GM18873 (cell line): ENCODE results near the gene GRB7.
"Not testable (repeated sequence)": the region's sequence is repeated elsewhere in the genome, so short reads cannot be mapped to it uniquely, and the experiment has no call there.

Experiments
- ATAC-seq: cut with Tn5 transposase; IDR thresholded peaks from one replicate; pipeline ENCODE4 v1.9.1; 2021; ENCODE audit warnings: mild to moderate bottlenecking, moderate library complexity, moderate number of reproducible peaks; ENCODE audit not compliant: unreplicated experiment, low FRiP score

The GRB7 gene

DNA sequence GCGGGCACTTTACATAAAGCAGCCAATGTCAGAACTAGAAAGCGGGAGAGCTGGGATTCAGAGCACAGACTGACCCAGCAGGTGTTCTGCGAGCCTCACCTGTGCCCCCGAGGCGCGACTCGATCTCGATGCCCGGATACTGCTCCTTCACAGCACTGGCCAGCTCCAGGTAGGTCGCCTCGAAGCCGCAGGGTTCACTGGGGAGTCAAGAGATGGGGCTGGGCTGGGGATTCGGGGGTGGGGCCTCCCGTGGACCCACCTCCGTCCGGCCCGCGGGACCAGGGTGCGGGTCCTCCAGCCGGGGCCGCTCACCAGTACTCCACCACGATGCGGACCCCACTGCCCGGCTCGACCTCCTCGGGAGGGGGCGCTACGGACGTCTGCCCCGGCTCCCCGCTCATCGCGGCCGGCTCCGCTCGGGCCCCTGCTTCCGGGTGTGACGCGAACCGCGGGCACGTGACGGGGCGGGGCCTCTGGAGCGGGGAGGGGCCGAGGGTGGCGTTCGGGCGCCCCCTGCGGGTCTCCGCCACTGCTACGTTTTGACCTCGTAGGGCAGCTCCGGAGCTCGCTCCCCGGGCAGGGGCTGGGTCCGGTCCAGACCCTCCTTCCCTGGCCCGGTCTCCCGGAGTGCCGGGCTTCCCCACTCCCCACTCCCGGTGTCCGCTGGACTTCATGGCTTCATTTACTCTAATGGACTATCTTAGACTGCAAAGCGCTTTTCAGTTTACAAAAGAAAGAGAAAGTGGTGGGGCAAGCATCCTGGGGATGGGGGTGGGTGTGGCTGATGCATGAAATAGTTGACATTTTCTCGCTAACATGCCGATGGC lies 7.4 kb upstream of the GRB7 start, which contains the start of gene MIEN1:
MIEN1 (minus strand) TSS at position 438 of the 827 bp plus-strand sequence; CDS start at position 401, 37 bp downstream.
- peak; percentile 56 for ATAC-seq

DNA sequence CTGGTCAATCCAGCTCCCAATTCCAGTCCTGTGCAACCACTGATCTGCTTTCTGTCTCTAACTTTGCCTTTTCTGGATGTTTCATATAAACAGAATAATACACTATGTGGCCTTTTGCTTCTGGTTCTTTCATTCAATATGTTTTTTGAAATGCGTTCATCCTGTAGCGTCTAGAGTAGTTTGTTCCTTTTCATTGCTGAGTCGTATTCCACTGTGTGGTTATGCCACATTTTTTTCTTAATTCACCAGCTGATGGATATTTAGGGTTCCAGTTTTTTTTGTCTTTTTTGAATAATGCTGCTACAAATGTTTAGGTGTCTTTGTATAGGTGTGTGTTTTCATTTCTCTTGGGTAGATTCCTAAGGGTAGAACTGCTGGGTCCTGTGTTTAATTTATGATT lies 5.2 kb upstream of the GRB7 start:
- no peak for ATAC-seq

DNA sequence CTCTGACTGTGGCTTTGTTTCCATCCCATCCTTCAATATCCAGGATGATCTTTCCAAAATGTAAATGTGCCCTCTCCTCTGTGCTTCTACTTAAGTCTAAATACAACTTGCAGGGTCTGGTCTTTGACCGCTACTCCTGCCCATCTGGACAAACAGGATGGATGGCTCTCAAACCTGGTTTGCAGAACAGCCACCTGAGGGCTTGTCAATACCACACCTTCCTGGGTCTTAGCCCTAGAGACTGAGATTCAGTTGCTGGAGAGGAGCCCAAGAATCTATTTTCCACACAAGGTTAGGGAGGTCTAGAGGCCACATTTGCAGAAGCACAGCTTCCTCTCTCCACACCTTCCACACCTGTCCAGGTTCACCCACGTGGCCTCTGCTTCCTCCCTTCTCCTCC lies 1.9 kb upstream of the GRB7 start:
- no peak for ATAC-seq

DNA sequence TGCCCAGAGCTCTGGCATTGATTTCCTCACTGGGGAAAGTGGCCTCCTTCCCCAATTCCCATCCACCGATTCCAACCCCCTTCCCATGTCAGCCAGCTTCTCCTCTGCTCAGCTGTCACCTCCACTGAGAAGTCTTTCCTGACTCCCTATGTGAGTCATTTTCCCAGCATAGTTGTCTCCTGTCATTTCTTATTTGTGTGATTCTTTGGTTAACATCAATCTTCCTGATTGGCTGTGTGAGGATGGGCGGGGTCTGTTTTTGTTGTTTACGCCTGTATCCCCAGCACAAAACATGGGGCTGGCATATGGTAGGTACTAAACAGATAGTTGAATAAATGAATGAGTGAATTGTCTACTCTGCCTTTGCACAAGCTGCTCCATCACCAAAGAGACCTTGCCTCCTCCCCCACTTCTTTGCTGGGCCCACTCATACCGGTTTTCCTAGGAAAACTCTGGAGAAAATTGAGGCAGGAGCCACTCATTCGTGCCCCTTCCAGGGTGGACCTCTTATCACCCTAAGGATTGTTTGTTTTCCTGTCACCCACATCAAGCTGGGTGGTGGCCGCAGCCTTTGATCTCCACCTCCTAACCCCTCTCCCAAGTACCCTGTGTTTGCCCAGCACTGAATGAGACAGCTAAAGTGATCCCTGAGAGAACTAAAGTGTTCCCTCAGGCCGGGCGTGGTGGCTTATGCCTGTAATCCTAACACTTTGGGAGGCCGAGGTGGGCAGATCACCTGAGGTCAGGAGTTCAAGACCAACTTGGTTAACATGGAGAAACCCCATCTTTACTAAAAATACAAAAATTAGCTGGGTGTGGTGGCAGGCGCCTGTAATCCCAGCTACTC lies 1.2 kb upstream of the GRB7 start:
- ATAC-seq = no peak

DNA sequence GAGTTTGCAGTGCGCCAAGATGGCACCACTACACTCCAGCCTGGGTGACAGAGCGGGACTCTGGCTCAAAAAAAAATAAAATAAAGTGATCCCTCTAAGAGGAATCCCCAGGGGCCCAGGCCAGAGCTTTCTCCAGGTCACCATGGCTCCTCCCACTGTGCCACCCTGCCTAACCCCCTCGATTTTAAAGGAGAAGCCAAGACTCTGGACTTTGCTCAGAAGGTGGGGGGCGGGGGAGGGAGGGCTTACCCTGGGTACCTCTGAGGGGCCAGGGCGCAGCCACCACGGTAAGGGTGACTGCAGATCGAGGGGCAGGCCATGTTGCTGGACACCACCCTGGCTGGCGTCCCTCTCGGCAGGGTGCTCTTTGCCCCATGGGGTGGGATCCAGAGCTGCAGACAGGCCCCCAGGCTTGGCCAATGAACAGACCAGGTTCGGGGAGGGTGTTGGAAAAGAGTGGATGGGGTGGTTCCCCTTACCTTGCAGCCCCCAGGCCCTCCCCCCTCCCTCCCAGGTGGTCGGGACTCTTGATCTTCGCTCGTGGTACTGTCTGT lies 455 bp upstream of the GRB7 start:
- no peak for ATAC-seq

DNA sequence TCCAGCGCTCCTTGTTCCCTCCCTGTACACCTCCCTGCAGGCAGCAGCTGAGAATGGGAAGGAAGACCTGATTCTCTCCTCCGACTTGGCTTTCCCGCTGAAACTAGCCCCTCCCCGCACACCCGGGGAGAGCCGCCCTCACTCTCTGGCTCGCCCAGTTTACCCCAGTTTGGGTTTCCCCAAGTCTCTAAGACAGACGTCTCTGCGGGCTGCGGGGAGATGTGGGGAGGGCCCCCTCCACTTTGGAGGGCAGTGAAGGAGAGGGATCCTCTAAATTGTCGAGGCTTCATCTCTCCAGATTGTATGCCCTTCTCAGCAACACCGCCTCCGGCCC lies 797 bp downstream of the GRB7 start:
- ATAC-seq = no peak

DNA sequence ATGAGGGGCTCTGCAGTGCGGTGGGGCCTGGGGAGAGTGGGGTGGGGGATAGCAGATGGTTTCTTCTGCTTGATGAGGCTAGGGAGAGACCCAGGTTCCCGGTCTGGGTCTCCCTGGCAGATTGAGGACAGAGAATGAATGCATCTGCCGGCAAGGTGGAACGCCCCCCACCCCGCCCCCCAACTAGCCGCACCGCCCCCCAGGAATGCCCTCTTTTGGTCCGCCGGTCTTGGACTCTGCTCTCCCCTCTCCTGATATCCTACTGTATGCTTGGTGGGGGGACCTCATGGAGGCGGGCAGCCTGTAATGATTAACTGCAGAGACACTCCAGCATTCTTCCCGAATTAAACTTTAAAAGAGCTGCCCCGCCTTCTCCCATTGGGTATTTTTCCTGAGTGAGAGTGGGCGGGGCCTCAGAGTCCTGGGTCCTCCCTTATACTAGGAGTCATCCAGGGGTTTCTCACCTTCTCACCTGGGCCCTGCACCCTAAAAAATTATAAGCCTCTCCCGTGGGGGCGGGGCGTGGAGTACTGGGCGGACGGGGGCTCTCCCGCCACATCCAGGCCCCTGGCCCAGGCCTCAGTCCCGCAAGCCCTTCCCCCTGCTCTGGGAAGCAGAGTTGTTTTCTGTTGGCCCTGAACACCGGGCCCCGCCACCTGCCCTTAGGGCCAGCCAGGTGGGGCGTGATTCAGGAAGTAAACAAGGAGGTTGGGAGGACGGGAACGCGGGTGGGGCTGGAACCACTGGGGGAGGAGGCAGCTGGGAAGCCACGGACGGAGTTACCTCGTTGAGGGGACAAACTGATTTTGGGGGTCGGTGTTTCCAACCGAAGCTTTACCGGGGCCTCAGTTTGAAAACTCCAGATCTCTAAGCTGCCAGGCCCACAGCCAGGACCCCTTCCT lies 1.5 kb downstream of the GRB7 start:
- ATAC-seq = no peak

DNA sequence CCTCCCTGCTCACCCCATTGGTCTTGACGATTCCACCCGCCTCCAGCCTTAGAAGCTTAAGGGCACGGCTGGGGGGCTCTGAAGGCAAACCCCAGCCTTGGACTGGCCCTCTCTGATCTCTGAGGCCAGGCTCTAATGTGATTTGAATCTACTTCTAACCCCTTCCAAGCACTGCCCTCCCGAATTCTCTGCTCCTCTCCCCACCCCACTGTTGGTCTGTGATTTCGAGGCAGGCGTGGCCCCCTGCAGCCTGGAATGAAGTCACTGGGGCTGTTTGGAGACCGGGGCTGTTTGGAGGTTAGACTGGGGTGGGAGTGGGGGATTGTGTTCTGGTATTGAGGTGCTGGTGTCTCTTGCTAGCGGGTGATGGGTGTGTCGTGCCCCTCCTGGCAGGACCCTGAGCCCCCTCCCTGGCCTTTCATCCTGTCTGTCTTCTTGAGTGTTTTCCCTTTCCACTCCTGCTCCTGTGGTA lies 2.2 kb downstream of the GRB7 start:
- ATAC-seq = no peak

DNA sequence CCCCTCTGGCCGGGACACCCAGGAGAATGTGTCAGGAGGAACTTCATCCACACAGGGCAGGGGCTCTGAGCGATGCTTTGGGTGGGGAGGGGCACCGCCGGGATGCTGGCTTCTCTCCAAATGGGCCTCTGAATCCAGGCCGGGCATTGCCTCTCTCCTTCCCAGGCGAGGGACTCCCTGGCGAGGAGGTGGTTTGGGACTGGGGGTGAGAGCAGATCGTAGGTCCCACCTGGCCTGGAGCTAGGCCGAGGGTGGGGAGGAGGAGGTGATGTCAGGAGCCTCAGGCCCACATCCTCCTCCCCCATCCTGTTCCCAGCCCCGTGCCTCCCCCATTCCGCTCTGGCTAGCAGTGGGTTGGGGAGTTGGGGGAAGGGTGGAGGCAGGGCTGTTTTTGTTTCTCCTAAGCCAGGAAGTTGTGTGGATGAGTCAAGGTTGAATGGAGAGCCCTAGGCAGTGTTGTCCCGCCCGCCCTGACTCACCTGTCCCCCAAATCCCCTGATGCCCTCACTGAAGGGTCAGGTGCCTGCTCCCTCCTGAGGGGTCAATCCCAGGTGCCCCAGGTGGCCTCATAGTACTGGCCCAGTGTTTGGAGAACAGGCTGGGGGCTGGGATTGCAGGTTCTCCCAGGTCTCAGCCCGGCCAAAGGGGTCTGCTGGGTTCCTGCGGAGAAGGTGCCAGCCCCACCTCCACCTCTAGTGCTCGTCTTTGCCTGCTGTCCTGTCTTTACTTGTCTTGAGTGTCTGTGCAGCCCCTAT lies 2.8 kb downstream of the GRB7 start:
- no peak for ATAC-seq

DNA sequence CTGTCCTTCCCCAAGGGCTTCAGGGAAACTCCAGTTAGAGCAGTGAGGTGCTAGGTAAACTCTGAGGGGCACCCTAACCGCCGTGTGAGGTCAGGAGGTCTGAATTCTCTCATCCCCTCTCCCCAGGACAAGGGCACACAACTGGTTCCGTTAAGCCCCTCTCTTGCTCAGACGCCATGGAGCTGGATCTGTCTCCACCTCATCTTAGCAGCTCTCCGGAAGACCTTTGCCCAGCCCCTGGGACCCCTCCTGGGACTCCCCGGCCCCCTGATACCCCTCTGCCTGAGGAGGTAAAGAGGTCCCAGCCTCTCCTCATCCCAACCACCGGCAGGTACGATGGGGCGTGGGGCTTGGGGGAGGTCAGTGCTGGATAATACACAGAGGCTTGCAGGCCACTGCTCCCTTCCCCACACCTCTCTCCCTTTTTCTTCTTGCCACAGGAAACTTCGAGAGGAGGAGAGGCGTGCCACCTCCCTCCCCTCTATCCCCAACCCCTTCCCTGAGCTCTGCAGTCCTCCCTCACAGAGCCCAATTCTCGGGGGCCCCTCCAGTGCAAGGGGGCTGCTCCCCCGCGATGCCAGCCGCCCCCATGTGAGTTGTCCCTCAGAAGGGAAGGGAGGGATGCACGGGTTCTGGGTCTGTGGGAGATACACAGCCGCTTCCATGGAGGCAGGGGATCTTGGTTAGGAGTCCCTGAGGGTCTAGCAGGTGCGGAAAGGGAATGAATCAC lies 4.6 kb downstream of the GRB7 start:
- no peak for ATAC-seq

DNA sequence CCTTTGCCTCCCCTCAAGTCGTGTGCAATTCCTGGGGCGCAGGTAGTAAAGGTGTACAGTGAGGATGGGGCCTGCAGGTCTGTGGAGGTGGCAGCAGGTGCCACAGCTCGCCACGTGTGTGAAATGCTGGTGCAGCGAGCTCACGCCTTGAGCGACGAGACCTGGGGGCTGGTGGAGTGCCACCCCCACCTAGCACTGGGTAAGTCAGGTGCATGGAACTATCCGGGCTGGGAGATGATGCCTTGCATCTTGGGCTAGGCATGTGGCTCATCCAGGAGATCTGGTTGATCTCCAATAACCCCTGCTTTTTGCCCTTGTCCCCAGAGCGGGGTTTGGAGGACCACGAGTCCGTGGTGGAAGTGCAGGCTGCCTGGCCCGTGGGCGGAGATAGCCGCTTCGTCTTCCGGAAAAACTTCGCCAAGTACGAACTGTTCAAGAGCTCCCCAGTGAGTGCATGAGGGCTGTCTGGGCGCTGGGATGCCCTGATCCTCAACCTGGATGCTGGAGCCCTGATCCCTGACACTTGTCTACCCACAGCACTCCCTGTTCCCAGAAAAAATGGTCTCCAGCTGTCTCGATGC lies 5.2 kb downstream of the GRB7 start:
- no peak for ATAC-seq

DNA sequence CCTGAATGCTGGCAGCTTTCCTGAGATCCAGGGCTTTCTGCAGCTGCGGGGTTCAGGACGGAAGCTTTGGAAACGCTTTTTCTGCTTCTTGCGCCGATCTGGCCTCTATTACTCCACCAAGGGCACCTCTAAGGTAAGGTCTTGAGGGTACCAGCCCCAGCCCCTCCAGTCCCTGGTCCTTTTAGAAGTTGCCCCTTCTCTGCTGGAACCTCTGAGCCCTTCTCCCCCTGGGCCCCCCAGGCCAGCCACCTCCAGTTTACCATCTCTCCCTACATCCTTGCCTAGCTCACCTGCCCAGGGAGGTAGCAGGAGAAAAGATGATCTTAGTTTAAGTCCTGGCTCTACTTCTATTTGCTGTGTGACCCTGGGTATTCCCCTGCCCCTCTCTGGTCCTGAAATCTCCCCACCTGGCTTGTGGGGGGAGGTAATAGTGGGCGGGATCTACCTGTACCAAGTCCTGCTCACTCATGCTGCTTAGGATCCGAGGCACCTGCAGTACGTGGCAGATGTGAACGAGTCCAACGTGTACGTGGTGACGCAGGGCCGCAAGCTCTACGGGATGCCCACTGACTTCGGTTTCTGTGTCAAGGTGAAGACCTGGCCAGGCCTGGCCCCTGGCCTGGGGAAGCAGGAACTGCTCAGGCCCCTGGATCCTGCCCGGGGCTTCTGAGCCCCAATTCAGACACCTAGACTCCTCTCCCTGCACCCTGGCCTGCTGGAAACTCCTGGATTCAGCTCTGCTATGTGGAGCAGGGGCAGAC lies 6.5 kb downstream of the GRB7 start:
- ATAC-seq = no peak

DNA sequence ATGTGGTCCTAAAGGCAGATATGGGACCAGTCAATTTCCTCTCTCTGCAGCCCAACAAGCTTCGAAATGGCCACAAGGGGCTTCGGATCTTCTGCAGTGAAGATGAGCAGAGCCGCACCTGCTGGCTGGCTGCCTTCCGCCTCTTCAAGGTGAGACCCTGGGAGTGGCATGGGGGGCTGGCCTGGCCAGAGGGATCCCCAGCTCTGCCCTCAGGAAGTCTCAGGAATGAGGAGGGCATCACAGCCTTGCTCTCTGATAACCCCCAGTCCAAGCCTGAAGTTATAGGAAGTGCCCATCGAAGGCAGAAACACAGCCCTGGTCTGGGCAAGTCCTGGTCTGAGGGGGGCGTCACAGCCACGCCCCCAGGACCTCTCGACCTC lies 7.1 kb downstream of the GRB7 start:
- ATAC-seq = no peak

DNA sequence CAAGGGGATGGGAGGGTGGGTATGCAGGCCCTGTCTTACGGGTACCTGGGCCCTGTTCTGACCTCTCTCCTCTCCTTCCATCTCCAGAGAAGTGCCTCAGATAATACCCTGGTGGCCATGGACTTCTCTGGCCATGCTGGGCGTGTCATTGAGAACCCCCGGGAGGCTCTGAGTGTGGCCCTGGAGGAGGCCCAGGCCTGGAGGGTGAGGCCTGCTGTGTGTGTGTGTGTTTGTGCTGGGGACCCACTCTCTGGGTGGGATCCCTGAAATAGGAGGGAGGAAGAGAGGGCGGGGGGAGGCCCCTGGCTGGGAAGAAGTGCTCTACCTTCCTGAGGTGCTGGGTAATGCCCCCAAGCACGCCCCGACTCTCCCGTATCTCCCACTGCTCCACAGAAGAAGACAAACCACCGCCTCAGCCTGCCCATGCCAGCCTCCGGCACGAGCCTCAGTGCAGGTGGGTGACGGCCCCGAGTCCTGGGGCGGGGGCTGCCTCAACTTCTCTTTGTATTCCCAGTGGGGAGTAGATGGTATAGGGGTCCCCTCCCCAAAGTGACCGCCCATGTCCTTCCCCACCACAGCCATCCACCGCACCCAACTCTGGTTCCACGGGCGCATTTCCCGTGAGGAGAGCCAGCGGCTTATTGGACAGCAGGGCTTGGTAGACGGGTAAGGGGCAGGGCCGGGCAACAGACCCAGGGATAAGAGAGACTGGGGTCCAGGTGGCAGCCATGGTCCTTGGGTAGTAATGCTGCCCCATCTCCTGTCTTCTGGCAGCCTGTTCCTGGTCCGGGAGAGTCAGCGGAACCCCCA lies 7.8 kb downstream of the GRB7 start:
- ATAC-seq = no peak

DNA sequence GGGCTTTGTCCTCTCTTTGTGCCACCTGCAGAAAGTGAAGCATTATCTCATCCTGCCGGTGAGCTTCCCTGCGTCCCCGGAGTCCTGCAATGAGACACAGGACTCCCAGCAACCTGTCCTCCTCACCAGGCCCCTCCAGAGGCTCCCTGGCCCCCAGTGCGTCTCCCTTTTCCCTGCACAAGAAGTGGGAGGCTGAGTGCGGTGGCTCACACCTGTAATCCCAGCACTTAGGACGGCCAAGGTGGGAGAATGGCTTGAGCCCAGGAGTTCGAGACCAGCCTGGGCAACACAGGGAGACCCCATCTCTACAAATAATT lies 8.4 kb downstream of the GRB7 start:
- ATAC-seq = no peak

DNA sequence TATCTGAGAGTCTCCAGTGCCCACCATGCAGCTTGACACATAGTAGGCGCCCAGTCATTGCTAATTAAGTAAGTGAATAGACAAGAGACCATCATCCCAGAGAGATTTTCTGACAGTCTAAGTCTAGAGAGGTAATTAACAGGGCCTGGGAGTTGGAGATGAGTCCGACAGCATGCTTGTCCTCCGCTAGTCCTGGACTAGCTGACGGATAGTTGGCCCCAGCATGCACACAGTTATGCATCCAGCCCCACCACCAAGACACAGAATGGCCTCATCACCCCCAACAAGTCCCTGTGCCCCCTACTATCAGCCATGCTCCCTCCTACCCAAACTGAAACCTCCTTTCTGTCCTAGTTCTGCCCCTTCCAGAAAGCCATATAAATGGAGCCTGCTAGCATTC lies 10.0 kb downstream of the GRB7 start:
- ATAC-seq = no peak

DNA sequence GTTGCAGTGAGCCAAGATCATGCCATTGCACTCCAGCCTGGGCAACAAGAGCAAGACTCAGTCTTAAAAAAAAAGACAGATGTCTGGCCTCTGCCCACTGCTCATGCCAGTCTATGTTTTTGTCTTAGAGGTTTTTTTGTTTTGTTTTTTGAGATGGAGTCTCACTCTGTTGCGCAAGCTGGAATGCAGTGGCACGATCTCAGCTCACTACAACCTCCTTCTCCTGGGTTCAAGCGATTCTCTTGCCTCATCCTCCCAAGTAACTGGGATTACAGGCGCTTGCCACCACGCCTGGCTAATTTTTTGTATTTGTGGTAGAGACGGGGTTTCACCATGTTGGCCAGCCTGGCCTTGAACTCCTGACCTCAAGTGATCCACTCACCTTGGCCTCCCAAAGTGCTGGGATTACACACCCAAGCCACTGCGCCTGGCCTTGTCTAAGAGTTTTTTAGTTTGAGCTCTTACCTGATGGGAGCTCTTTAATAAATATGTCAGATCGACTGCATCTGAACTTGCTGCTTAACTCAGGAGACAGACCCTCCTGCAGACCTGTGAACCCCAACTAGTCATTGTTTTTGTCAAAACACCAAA lies 10.8 kb downstream of the GRB7 start:
- ATAC-seq = not testable (repeated sequence)
